ENCODE results near the gene F9.

The F9 gene

GRCh38 chrX:139554991-139555675 is 24.6 kb downstream of the F9 start:
- TF ChIP-seq, protein P1, sequence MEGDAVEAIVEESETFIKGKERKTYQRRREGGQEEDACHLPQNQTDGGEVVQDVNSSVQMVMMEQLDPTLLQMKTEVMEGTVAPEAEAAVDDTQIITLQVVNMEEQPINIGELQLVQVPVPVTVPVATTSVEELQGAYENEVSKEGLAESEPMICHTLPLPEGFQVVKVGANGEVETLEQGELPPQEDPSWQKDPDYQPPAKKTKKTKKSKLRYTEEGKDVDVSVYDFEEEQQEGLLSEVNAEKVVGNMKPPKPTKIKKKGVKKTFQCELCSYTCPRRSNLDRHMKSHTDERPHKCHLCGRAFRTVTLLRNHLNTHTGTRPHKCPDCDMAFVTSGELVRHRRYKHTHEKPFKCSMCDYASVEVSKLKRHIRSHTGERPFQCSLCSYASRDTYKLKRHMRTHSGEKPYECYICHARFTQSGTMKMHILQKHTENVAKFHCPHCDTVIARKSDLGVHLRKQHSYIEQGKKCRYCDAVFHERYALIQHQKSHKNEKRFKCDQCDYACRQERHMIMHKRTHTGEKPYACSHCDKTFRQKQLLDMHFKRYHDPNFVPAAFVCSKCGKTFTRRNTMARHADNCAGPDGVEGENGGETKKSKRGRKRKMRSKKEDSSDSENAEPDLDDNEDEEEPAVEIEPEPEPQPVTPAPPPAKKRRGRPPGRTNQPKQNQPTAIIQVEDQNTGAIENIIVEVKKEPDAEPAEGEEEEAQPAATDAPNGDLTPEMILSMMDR (IDR thresholded peaks at IDR 0.05; ENCODE audit: low read depth, low read length), result no peak
- H3K4me3 ChIP-seq (ENCODE audit: low read depth, low read length), result no peak overlapping the region

DNA sequence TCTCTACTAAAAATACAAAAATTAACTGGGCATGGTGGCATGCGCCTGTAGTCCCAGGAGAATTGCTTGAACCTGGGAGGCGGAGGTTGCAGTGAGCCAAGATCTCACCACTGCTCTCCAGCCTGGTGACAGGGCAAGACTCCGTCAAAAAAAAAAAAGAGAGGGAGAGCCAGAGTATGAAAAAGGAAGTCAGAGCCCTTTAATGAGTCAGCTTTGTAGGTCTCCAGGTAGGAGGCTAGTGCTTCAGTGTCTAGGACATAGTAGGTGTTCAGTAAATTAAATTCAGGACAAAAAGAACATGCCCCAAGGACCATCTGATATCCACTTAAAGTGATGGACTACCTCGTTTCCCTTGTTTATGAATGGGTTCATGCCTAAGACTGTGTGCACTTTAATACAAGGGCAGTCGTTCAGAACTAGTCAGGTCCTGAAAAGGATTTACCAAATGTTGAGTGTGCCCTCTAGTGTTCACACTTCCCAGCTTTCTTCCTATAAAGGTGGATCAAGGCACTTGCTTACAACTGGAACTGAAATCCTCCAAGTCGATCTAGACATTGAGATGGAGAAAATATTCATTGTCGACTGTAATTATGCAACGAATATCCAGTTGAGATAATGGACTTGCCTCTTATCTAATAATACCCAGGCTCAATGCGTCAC is 29.0 kb downstream of the F9 start:
- TF ChIP-seq, protein P1 (IDR thresholded peaks at IDR 0.05; ENCODE audit: low read depth, low read length), result no peak
- no peak overlapping the region for H3K4me3 ChIP-seq (ENCODE audit: low read depth, low read length)

GRCh38 chrX:139560221-139560620 is 29.7 kb downstream of the F9 start:
- H3K4me3 ChIP-seq (ENCODE audit: low read depth, low read length), result no peak overlapping the region
- TF ChIP-seq, protein P1 (IDR thresholded peaks at IDR 0.05; ENCODE audit: low read depth, low read length), result no peak

- TF ChIP-seq, protein P1 (IDR thresholded peaks at IDR 0.05; ENCODE audit: low read depth, low read length), result no peak
- no peak overlapping the region for H3K4me3 ChIP-seq (ENCODE audit: low read depth, low read length)
Measured at GRCh38 chrX:139563251-139563650, 32.7 kb downstream of the F9 start.

DNA sequence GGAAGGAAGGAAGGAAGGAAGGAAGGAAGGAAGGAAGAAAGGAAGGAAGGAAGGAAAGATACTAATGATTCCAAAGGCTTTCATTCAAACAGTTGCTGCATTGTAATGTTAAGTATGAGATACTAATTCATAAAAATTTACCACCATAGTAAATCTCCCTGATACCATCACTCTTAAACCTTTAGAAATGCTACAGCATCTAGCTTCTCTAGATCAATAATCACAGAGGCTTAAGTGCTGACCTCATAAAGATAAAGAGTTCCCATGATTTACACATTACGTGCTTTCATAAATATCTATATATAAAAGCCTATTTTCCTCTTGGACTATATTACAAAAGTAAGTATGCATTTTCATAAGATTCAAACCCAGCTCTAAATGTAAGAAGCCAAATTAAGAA is 36.4 kb downstream of the F9 start:
- TF ChIP-seq, protein P1 (IDR thresholded peaks at IDR 0.05; ENCODE audit: low read depth, low read length), result no peak
- H3K4me3 ChIP-seq (ENCODE audit: low read depth, low read length), result no peak overlapping the region

DNA sequence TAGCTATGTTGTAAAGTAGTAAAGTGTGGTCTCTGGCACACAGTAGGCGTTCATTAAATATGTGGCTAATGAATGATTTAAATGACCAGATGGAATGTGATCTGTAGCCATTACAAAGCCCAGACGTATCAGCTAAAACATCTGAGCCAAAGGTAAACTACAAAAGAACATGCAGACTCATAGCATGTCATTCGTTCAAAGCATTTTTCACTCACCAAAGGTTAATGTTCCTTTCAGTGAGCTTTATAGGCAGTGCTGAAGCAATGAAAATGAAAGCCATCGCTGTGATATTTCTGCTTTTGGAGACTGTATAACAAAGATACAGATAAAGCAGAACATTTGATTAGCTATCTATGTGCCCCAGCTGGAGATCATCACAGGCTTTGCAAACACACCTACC is 50.5 kb downstream of the F9 start:
- H3K4me3 ChIP-seq (ENCODE audit: low read depth, low read length), result no peak overlapping the region
- TF ChIP-seq, protein P1 (IDR thresholded peaks at IDR 0.05; ENCODE audit: low read depth, low read length), result no peak

DNA sequence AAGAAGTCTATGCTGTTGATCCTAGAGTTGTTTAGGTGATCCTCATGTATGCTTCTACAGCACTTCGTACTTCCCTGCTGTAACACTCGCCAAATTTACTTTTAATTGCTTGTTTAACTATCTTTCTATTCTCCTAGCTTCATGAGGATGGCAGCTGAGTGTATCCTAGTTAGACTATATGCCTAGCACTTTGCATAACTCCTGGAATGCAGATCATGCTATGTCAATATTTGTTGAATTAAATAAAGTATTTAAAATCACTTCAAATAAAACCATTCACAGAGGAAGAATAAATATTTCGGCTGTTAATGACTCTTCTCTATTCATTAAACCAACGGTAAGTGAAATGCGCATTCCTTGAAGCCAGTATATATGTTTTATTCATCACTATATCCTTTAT is 55.1 kb downstream of the F9 start:
- H3K4me3 ChIP-seq (ENCODE audit: low read depth, low read length), result no peak overlapping the region
- TF ChIP-seq, protein P1 (IDR thresholded peaks at IDR 0.05; ENCODE audit: low read depth, low read length), result no peak

Data from WI38 (cell line).